ENCODE measurements around the gene CRISP1. TPM values are rescaled to one million over a fixed set of nuclear protein-coding genes. Genes with fewer than 3 reads are reported as not detected.

CRISP1 gene
- polyA plus RNA-seq, 1 donor from 2014 or later: not detected

DNA sequence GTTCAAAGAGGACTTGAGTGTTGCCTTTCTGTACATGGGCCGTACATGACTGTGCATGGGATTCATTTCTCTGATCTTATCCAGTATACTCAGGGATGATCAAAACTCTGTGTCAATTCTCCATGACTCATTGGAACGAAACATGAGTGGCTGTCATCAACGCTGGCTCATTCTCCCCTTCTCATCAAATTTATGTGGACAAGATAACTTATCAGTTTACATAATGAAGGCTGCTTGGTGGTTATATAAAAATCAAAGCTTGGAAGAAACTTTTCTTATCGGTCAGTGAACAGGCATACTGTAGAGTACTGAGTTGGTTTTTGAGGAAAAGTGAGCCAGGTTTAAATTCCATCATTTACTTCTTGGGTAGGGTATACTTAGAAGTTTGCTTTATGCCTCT lies 24.9 kb downstream of the CRISP1 start:
- Histone ChIP-seq H3K9ac (ENCODE audit: low read length) (no peak overlapping the region), H2AFZ (ENCODE audit: low read depth, low read length) (no peak overlapping the region), H4K20me1 (ENCODE audit: insufficient read depth) (no peaks in the 10 kb centered on the region), H3K79me2 (replicated peaks; ENCODE audit: insufficient read depth, low read length) (no peaks in the 10 kb centered on the region), H3K9me3 (ENCODE audit: low read length) (no peaks in the 10 kb centered on the region), H3K36me3 (ENCODE audit: insufficient read depth, low read length) (no peaks in the 10 kb centered on the region), H3K4me3 (ENCODE audit: low read length) (no peak overlapping the region), H3K27me3 (ENCODE audit: insufficient read depth, low read depth, low read length) (no peaks in the 10 kb centered on the region), H3K9me2 (ENCODE audit: insufficient read depth, low read length) (no peaks in the 10 kb centered on the region), H3K4me2 (ENCODE audit: low read length) (no peak overlapping the region), H3F3A (ENCODE audit: insufficient read depth, low read length, poor library complexity, severe bottlenecking) (no peaks in the 10 kb centered on the region), H3K27ac (ENCODE audit: low read length) (no peak overlapping the region)
- TF ChIP-seq POLR2AphosphoS5 (IDR thresholded peaks at IDR 0.05) (no peak), EZH2 (IDR thresholded peaks at IDR 0.05; ENCODE audit: borderline replicate concordance, insufficient read depth, low read length, poor library complexity, severe bottlenecking) (no peak), RAD21 (conservative IDR thresholded peaks at IDR 0.05) (no peak), CTCF (IDR thresholded peaks at IDR 0.05; ENCODE audit: poor library complexity, severe bottlenecking) (no peak), SMC3 (conservative IDR thresholded peaks at IDR 0.05; ENCODE audit: poor library complexity) (no peak), MXI1 (conservative IDR thresholded peaks at IDR 0.05; ENCODE audit: poor library complexity, severe bottlenecking) (no peak), REST (IDR thresholded peaks at IDR 0.05; ENCODE audit: borderline replicate concordance) (no peak), EP300 (conservative IDR thresholded peaks at IDR 0.05; ENCODE audit: poor library complexity, severe bottlenecking) (no peak), TAF1 (IDR thresholded peaks at IDR 0.05; ENCODE audit: low read depth) (no peak)

GRCh38 chr6:49839957-49840356 lies 26.4 kb downstream of the CRISP1 start:
- Histone ChIP-seq H3K9me3 (ENCODE audit: low read length) (no peaks in the 10 kb centered on the region), H3K9ac (ENCODE audit: low read length) (no peak overlapping the region), H3K4me2 (ENCODE audit: low read length) (no peak overlapping the region), H3K27me3 (ENCODE audit: insufficient read depth, low read depth, low read length) (no peaks in the 10 kb centered on the region), H3F3A (ENCODE audit: insufficient read depth, low read length, poor library complexity, severe bottlenecking) (no peaks in the 10 kb centered on the region), H3K4me3 (ENCODE audit: low read length) (no peak overlapping the region), H3K9me2 (ENCODE audit: insufficient read depth, low read length) (no peaks in the 10 kb centered on the region), H4K20me1 (ENCODE audit: insufficient read depth) (no peaks in the 10 kb centered on the region), H3K36me3 (ENCODE audit: insufficient read depth, low read length) (no peaks in the 10 kb centered on the region), H3K27ac (ENCODE audit: low read length) (no peak overlapping the region), H3K79me2 (replicated peaks; ENCODE audit: insufficient read depth, low read length) (no peaks in the 10 kb centered on the region), H2AFZ (ENCODE audit: low read depth, low read length) (no peak overlapping the region)
- TF ChIP-seq TAF1 (IDR thresholded peaks at IDR 0.05; ENCODE audit: low read depth) (no peak), MXI1 (conservative IDR thresholded peaks at IDR 0.05; ENCODE audit: poor library complexity, severe bottlenecking) (no peak), CTCF (IDR thresholded peaks at IDR 0.05; ENCODE audit: poor library complexity, severe bottlenecking) (no peak), SMC3 (conservative IDR thresholded peaks at IDR 0.05; ENCODE audit: poor library complexity) (no peak), POLR2AphosphoS5 (IDR thresholded peaks at IDR 0.05) (no peak), EP300 (conservative IDR thresholded peaks at IDR 0.05; ENCODE audit: poor library complexity, severe bottlenecking) (no peak), RAD21 (conservative IDR thresholded peaks at IDR 0.05) (no peak), REST (IDR thresholded peaks at IDR 0.05; ENCODE audit: borderline replicate concordance) (no peak), EZH2 (IDR thresholded peaks at IDR 0.05; ENCODE audit: borderline replicate concordance, insufficient read depth, low read length, poor library complexity, severe bottlenecking) (no peak)

Measured in neural cell (in vitro differentiated cells).